HG02840 (cell line): ENCODE data around the gene DDX11.
"Not testable (repeated sequence)": the region's sequence is repeated elsewhere in the genome, so short reads cannot be mapped to it uniquely, and the experiment has no call there.

ENCODE experiments used
- ATAC-seq: cut with Tn5 transposase; IDR thresholded peaks from one replicate; pipeline ENCODE4 v1.9.1; 2021; ENCODE audit warnings: mild to moderate bottlenecking, moderate library complexity, moderate number of reproducible peaks; ENCODE audit not compliant: unreplicated experiment, low FRiP score

The DDX11 gene

DNA sequence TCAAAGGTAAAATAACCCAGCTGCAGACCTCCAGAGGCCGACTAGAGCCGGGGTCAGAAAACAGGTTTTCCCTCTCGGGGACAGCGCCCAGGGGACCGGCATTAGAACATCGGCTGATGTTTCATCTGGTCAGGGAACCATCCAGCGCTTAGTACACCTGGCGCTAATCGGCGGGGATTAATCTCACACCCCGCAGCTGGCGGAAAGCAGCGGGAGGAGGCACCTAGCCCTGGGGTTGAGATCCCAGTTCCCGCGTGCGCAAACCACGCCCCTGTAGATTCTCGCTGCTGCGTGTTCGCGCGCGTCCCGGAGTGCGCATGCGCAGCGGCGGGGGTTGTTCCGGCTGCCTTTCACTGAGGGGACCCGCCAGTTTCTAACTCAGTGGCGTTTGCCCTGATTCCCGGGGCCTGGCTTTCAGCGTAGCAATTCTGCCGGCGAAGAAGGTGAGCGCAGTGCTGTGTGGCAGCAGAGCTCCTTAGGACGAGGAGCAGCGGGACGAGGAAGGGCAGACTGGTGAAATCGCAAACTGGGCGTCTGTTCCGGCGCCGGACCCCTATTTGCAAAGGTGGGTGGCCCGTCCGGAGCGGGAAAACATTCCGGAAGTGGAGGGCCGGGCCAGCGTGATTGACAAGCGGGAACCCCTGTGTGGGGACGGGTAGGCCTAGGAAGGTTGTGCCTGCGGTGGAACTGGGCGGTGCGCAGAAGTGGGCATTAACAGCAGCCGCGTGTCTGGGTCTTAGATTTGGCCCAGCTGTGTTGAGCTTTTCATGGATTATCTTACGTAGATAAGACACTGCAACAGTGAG is at the start of gene DDX11:
Gene DDX11, plus strand, starts transcription at position 334 of the 806 bp plus-strand sequence. CDS start 4,534 bp downstream, outside the sequence.
- peak; percentile 94 for ATAC-seq

DNA sequence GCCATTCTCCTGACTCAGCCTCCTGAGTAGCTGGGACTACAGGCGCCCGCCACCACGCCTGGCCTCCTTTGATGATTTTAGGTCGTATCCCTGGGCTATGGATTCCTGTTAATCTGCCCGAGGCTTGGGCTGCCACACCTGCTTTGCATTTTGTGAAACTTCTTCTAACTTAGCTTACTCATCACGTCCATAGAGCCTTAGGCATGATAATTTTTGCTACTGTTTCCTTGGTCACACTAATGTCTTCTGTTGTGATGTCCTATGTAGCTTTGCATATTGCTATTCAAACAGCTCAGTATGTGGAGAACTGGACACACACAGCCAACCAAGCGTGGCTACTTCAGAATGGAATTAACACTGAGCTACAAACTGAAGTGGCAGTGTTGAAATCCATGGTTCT is 47.5 kb upstream of the DDX11 start:
- no peak for ATAC-seq

DNA sequence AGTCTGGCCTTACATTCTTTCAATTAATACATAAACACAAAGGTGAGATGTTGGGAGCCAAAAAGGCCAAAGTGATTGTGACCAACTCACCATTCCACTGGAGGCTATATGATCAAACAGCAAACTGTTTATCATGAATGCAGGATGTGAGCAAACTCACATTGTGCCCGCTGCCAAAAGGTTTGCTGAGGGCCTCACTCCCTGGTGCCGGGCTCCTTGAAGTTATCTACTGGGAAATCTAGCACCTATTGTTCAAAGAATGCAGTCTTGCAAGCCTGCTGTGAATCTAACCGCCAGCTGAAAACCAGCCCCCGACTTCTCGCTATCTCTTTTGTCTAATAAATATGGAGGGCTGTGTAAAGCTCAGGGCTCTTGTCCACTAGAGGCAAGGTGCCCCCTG is 46.7 kb upstream of the DDX11 start:
- ATAC-seq, result not testable (repeated sequence)

DNA sequence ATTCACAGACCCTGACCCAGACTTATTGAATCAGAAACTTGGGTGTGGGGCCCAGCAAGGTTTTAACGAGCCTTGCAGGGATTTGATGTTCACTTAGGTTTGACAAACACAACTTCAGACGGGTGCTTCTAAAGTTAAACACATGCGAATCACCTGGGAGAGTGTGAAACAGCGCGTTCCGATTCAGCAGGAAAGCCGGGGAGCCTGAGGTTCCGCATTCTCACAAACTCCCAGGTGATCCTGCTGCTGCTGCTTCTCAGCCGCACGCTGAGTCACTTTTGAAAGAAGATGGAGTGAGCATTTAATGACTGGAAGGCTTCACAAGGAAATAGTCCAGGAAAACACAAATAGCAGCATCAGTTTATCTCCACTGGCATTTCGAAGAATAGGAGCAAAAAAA is 44.2 kb upstream of the DDX11 start:
- ATAC-seq, result no peak

DNA sequence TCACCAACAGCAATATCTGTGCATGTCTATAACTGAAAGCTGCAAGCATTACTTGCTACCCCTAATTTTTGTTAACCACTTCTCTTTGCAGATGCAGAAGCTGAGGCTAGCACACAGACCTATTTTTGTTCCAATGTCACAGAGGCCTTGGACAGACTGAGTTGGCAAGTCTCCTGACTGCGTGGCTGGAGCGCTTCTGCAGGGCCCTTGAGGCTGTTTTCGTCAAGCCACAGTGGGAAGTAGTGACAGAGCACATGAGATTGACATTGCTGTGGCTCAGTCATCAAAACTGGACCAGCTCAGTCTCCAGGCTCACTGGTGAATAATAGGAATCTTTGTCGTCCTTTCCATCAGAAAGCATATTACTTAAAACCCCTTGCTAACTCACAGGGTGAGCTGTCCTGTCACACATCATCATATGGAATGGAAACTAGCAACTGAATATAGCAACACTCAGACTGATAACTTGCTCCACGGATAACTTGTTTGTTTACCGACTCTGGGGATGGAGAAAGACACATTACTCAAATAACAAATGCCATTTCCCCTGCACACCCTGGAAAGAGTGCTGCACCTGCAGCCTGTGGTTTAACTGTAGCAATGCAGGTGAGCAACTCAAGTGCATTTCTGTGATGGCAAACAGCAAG is 43.6 kb upstream of the DDX11 start:
- no peak for ATAC-seq

DNA sequence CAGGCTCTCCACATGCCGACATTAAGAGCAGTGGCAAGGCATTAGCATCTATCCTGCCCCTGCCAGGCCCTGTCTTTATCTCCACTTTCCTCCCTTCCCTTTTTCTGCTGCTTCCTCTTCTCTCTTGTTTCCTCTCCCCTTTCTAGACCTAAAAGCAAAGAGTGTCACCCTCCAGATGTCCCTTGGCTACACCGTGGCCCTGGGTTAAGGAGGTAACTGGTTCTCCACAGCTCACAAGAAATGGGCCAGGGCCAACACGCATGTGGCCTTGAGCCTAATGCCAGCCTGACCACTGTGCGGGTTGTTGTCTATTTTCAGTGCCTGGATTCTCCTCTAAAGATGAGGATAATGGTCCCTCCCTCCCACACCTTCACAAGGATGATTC is 41.7 kb upstream of the DDX11 start:
- no peak for ATAC-seq

DNA sequence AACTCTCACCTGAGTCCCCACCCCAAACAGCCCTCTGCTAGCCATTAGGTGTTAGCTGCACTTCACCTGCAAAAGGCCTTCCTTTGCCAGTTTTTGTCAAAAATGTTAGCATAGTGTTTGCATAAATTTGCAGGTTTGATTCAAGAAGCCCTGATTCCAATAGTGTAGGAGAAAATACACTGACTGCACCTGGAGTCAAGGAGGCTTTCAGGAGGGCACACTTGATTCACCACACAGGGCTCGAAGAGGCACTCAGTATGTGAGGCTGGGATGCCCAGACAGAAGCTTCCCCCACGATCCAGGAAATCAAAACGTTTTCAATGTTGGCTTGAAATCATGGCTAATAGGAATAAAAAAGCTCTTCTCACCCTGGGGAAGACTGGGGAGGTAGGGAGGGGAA is 40.5 kb upstream of the DDX11 start:
- no peak for ATAC-seq

DNA sequence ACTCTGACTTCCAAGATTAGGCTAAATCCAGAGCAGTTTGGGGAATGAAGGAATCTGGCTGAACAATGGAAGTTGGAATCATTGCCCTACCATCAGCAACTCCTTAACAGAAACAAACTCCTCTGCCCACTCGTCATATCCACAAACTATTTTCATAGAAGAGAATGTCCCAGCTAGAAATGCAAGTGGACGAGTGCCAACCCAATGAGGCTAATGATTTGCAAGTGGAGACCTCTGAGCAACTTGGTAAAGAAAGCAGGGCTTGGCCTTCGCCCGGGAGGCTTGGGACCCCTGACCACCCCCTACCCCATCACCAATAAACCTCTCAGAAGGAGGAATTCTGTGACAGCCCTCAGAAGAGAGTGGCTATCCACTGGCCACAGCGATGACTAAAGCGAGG is 40.0 kb upstream of the DDX11 start:
- ATAC-seq, result no peak

DNA sequence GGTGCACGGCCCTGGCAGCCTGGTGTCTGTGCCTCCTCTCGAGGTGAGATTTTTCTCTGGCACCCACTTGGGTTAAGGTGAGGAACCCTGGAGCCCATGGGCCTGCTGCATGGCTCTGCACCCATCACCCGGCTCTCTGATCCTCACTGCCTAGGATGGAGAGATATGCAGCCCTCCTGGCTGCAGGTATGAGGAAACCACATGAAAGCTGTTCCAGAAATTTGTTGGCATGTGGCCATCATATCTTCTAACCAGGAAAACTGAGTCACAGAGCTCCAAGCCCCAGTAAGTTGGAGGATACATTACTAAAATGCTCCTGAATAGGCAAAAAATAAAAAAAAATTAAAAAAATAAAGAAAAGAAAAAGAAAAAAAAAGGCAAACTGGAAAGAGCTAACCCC is 39.3 kb upstream of the DDX11 start:
- ATAC-seq, result no peak

DNA sequence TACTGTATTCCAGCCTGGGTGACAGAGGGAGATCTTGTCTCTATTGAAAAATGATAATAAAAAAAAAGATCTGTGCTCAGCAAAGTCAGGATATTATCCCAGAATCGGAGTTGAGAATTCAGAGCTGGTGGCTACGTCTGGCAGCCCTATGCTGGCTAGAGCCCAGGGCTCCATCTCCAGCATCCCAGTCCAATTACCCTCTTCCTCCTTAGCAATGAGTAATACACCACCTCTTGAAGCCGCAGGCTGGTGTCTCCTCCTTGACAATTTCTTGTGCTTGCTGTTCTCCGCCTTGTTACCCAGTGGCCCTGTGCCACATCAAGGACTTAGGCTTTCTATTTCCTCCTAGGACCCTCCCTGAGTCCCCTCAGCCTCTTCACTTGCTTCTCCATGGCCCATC is 38.4 kb upstream of the DDX11 start:
- no peak for ATAC-seq

DNA sequence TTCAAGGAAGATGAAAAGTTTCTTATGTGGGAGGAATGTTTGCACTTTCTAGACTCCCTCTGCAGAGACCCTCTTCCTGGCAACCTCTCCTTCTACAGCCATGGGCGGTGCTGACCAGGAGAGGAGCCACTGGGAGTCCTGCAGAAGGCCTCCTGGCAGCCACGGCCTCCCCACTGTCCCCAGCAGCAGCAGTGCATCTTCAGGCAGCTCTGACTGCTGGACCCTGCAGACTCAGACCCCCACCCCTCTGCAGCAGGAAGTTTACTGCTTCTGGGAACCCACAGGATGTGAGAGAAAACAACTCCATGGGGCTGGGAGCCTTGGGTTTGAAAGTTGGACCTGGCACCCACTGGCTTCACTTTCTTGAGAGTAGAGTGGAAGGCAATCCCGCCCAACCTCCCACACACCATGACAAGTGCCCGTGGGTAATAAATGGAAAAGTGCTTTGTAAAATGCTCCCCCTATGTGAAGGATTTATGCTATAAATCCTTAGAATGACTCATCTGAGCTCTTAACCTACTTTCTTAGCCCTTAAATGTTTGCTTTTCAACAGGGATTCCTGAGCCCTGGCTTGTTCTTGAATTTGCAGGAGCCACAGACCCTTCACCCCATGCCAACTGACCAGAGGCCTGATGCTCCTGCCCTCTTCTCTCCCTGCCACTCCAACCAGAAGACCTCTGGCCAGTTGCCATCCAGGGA is 37.5 kb upstream of the DDX11 start:
- no peak for ATAC-seq

DNA sequence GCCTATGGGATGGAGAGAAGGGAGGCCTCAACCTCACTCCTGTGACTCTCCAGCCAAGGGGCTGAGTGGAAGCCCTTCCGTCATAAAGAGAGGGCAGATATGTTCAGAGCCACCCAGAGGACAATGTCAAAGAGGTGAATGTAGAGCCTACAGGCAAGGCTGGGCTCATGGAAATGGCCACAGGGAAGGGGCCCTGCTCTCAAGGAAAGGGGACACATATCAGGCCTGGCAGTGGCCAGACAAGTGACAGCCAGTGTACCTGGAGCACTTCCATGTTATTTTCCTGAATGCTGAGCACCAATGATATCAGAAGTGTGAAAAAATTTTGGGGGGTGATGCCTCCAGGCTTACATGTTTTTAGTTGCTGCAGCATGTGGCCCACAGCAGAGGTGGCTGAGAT is 36.6 kb upstream of the DDX11 start:
- ATAC-seq, result no peak

DNA sequence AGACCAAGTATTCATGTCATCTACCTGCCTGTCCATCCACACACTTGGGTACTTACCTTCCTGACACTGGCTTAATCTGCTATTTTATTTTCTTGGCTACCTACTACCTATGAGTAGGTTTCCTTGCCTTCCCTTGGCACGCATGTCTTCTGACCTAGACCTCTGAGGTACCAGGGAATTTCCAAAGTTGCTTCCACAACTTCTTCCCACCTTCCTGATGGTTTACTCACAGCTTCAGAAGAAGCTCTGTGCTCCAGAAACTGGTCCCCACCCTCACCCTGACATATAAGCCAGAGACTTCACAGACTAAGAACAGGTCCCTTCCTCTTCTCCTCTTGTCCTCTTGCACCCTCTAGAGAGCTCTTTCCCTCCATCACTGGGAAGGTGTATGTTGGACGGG is 35.7 kb upstream of the DDX11 start:
- no peak for ATAC-seq

DNA sequence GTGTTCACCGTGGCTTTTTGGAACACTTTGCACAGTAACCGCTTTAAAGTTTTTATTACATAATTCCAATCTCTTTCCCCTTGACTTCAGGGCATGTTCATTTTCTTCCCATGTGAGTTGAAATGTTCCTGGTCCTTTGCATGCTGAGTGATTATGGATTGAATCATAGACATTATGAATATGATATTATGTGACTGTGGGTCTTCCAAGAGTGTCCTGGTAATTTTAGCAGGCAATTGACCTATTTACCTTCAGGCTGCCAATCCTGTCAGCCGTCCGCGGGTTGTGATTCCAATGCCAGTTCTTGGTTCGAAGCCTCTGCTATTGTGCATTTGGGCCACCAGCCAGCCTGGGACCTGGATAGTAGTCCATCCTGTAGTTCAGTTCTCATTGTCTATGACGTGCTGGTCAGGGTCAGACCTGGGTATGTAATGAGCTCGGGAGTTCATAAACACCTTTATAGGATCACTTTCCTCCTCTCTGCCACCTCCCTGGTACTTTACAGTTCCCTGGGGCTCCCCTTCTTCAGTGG is 32.6 kb upstream of the DDX11 start:
- ATAC-seq, result no peak

DNA sequence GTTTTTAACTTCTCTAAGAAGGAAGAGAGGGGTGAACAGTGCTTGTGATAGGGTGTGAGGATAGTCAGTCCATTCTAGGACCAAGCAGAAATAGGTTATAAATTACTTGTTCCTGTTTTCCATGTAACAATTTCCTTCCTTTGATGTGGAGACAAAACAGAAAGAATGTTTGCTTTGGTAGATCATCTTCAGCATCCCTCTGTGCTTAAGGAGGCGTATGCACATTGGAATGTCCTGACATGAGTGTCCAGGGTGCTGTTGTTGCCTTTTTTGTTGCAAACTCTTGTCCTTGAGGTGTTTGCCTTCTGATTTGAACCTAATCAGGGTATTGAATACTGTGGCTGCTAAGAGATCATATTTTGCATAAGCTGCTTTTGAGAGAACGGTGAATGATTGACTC is 23.5 kb upstream of the DDX11 start:
- ATAC-seq, result not testable (repeated sequence)

DNA sequence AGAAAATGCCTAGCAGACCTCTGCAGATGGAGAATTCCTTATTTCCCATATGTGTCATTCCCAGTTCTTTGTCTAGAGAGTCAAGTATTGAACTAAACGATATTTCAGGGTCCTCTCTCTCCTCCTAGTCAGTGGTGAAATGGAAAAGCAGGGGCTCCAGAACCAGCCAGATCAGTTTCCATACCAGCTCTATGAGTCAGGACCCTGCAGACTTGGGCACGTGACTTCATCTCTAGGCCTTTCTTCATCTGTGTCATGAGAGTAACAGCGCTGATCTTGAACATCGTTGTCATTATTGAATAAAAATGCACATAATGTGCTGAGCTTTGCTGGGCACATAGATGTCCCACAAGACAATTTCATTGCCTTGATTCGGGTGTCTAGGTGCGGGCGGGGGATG is 23.1 kb upstream of the DDX11 start:
- not testable (repeated sequence) for ATAC-seq

DNA sequence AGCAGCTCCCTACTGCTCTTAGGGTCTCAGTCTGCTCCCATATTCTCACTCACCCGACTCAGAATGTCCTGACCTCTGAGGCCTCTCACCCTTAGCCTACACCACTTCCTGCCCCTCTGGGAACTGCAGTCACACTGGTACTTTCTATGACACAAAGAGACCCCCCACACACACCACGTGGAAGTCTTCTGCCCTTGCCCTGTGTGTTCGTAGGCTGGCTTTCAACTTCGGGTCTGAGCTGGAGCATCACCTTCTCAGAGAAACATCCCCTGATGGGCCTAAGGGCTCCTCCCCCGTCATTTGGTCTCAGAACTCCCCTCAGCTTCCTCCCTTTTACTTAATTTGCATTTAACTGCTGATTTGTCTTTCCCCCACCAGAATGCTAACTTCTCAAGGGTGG is 22.0 kb upstream of the DDX11 start:
- ATAC-seq, result peak; percentile 64

DNA sequence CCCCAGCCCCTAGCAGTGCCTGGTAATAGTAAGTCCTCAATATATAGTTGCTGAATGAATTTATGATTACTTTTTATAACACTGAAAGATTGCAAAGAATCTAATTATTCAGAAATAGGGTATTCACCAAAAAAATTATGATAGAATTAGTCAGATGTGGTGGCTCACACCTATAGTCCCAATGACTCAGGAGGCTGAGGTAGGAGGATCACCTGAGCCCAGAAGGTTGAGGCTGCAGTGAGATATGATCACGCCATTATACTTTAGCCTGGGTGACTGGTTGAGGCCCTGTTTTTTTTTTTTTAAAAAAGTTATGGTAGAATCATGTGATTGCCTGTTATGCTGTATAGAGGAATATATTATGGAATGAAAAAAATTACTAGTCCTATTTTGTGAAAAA is 21.5 kb upstream of the DDX11 start:
- ATAC-seq, result not testable (repeated sequence)

DNA sequence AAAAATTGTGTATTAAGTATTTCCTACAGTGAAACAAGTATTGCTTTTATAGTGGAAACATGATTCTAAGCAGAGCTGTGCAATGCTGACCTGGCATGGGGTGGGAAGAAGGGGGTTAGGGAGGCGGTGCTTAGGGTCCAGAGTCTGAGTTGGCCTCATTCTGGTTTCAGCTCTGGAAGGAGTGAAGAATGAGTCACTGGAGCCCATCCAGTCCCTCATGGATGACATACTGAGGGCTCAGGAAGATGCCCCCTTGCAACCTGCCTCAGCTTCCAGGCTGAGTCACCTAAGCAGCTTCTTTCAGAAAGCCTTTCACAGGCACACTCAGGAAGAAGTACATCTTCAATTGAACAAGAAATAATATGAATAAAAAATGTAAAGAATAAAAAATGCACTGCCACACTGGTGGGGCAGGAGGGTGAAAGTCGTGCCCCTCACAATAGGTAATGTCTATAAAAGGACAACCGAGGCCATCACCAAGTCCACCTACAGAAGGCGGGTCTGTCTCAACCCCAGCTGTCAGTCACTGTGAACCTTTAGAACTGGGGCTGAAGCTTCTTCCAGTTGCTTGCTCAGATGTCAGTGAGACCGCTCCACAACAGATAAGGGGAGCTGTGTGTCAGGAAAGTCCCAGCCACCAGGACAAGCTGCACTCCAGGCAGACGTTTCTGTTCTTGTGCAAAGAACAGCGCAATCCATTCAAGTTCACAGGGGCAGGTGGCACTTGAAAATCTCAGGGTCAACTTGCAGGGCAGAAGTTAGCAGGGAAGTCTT is 20.8 kb upstream of the DDX11 start:
- not testable (repeated sequence) for ATAC-seq

DNA sequence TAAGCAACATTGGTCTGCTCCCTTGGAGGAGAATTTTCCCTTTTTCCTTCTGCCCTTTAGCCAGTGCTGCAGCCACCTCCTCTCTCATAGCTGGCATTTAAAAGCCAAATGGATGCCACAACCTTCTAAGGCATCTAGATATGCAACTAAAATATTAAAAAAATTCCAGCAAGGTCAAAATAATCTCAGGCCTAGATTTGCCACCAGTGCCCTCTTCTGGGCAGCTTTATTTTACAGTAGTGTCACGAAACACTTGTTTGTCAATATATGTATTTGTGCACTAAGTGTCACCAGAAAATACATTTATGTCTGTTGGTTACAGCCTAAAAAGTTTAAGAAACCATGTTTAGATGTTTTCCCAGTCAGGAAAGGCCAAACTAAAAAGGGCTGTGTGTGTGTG is 19.7 kb upstream of the DDX11 start:
- ATAC-seq, result not testable (repeated sequence)

DNA sequence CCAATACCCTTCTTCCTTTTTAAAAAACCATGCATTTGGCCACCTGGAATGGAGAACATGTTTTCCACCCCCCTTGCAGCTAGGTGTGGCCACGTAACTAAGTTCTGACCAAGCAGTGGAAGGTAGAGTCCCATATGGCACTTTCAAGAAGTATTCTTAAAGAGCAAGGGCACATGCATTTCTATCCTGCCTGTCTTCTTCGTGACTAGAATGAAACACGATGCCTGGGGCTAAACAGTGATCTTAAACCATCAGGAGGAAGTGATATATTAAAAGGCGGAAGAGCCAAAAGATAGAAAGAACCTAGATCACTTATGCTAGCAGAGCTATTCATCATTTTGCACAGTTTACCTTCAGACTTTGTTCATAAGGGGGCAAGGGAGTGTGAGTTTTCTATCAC is 16.0 kb upstream of the DDX11 start:
- ATAC-seq, result no peak
